Measurements from ENCODE around the gene POLR1B. TPM values are rescaled to one million over a fixed set of nuclear protein-coding genes. Genes with fewer than 3 reads are reported as not detected.

POLR1B gene
- total RNA-seq, 1 donor from 2014 or later, result 26.8 TPM

GRCh38 chr2:112582314-112582746, 40.1 kb downstream of the POLR1B start:
- Histone ChIP-seq H4K20me1 (ENCODE audit: insufficient read depth, low read length) (no peaks in the 10 kb centered on the region), H2AFZ (ENCODE audit: low read depth, low read length) (no peak overlapping the region), H3K36me3 (ENCODE audit: insufficient read depth, low read length) (no peaks in the 10 kb centered on the region), H3K79me2 (ENCODE audit: insufficient read depth, low read length) (peaks cover 8% of the 10 kb centered on the region), H3K27ac (ENCODE audit: low read depth, low read length) (no peak overlapping the region), H3K4me1 (ENCODE audit: insufficient read depth, low read length) (peaks cover 16% of the 10 kb centered on the region), H3K4me2 (ENCODE audit: low read length) (peak overlapping the region; percentile 30), H3K9me3 (ENCODE audit: insufficient read depth, low read depth, low read length) (no peaks in the 10 kb centered on the region), H3K4me3 (ENCODE audit: insufficient read depth, low read depth, low read length) (no peak overlapping the region), H3K9ac (ENCODE audit: low read length) (no peak overlapping the region), H3K27me3 (ENCODE audit: insufficient read depth, low read length) (no peaks in the 10 kb centered on the region)
- Mint-ChIP-seq H3K4me3 (ENCODE audit: unreplicated experiment) (peak overlapping the region; percentile 54), H3K36me3 (ENCODE audit: low read depth, unreplicated experiment) (peaks cover 2% of the 10 kb centered on the region), H3K4me1 (ENCODE audit: low read depth, unreplicated experiment) (peaks cover 19% of the 10 kb centered on the region), H3K27ac (ENCODE audit: unreplicated experiment) (no peak overlapping the region), H3K9me3 (ENCODE audit: unreplicated experiment) (no peaks in the 10 kb centered on the region), H3K27me3 (ENCODE audit: low read depth, unreplicated experiment) (no peaks in the 10 kb centered on the region)
- no peak for TF ChIP-seq EZH2 (IDR thresholded peaks at IDR 0.05; ENCODE audit: insufficient read depth, low read length)
- TF ChIP-seq CTCF (IDR thresholded peaks at IDR 0.05; ENCODE audit: insufficient read depth, low read depth, low read length), result peak; percentile 51
- DNase-seq (ENCODE audit: low read depth) (peak; percentile 30), FAIRE-seq (no peak)

GRCh38 chr2:112583497-112584133, 41.4 kb downstream of the POLR1B start:
- Histone ChIP-seq H3K27me3 (ENCODE audit: insufficient read depth, low read length) (no peaks in the 10 kb centered on the region), H3K4me3 (ENCODE audit: insufficient read depth, low read depth, low read length) (peak overlapping the region; percentile 83), H2AFZ (ENCODE audit: low read depth, low read length) (peak overlapping the region; percentile 86), H3K36me3 (ENCODE audit: insufficient read depth, low read length) (no peaks in the 10 kb centered on the region), H3K79me2 (ENCODE audit: insufficient read depth, low read length) (peaks cover 8% of the 10 kb centered on the region), H4K20me1 (ENCODE audit: insufficient read depth, low read length) (no peaks in the 10 kb centered on the region), H3K4me1 (ENCODE audit: insufficient read depth, low read length) (peaks cover 16% of the 10 kb centered on the region), H3K9me3 (ENCODE audit: insufficient read depth, low read depth, low read length) (no peaks in the 10 kb centered on the region), H3K27ac (ENCODE audit: low read depth, low read length) (peak overlapping the region; percentile 93), H3K9ac (ENCODE audit: low read length) (peak overlapping the region; percentile 87), H3K4me2 (ENCODE audit: low read length) (peak overlapping the region; percentile 93)
- H3K27me3 Mint-ChIP-seq (ENCODE audit: low read depth, unreplicated experiment), result no peaks in the 10 kb centered on the region
- H3K27ac Mint-ChIP-seq (ENCODE audit: unreplicated experiment), result peak overlapping the region; percentile 82
- no peak for DNase-seq (ENCODE audit: low read depth)
- H3K36me3 Mint-ChIP-seq (ENCODE audit: low read depth, unreplicated experiment), result peaks cover 6% of the 10 kb centered on the region
- peaks cover 15% of the 10 kb centered on the region for H3K4me1 Mint-ChIP-seq (ENCODE audit: low read depth, unreplicated experiment)
- H3K9me3 Mint-ChIP-seq (ENCODE audit: unreplicated experiment), result no peaks in the 10 kb centered on the region
- no peak for FAIRE-seq
- TF ChIP-seq EZH2 (IDR thresholded peaks at IDR 0.05; ENCODE audit: insufficient read depth, low read length), result no peak
- no peak for TF ChIP-seq CTCF (IDR thresholded peaks at IDR 0.05; ENCODE audit: insufficient read depth, low read depth, low read length)
- peak overlapping the region; percentile 88 for H3K4me3 Mint-ChIP-seq (ENCODE audit: unreplicated experiment)

Measured in astrocyte (in vitro differentiated cells and primary cell).